A549 (cell line): Measurements from ENCODE around the gene ZNF219.

Source experiments
- SREBF2 ChIP-seq: fragments of 450-650 bp; IDR thresholded peaks from 2 replicates; pipeline ENCODE4 v1.6.1; 2014; ENCODE audit warnings: mild to moderate bottlenecking, moderate library complexity
- TF ChIP-seq, protein P1 (sequence below): fragments of >200 bp; sonication (Bioruptor Twin); formaldehyde crosslinking; IDR thresholded peaks from 3 replicates; pipeline ENCODE4 v1.5.1; 2016

DNA sequence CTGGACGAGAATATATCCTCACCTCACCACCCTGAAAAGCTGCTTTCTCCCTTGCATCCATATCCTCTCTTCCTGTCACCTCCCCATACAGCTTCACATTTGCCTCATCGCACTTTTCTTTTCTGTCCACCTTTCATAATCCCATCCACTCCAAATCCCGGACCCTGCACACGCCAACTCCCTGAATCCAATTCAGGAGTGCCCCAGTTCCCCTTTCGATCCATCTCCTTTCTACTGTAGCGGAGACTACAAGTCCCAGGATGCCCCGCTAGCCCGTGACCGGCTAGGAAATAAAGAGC lies 4.9 kb upstream of the ZNF219 start:
- TF ChIP-seq, protein P1, sequence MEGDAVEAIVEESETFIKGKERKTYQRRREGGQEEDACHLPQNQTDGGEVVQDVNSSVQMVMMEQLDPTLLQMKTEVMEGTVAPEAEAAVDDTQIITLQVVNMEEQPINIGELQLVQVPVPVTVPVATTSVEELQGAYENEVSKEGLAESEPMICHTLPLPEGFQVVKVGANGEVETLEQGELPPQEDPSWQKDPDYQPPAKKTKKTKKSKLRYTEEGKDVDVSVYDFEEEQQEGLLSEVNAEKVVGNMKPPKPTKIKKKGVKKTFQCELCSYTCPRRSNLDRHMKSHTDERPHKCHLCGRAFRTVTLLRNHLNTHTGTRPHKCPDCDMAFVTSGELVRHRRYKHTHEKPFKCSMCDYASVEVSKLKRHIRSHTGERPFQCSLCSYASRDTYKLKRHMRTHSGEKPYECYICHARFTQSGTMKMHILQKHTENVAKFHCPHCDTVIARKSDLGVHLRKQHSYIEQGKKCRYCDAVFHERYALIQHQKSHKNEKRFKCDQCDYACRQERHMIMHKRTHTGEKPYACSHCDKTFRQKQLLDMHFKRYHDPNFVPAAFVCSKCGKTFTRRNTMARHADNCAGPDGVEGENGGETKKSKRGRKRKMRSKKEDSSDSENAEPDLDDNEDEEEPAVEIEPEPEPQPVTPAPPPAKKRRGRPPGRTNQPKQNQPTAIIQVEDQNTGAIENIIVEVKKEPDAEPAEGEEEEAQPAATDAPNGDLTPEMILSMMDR: no peak
- no peak for TF ChIP-seq SREBF2
